Left lung (tissue), 10 donors: ENCODE results near the gene TTC34. TPM values are rescaled to one million over a fixed set of nuclear protein-coding genes. Genes with fewer than 3 reads are reported as not detected.
"Not testable (repeated sequence)": the region's sequence is repeated elsewhere in the genome, so short reads cannot be mapped to it uniquely, and the experiment has no call there.

Source experiments
- ATAC-seq: fragments of 200-7000 bp; cut with Tn5 transposase; one replicate; pipeline ENCODE4 v1.9.1; 2020; ENCODE audit warnings: moderate library complexity
- DNase-seq, 4 donors: peaks; one replicate each; pipeline ENCODE4 v3.0.0-alpha.2; 2013 to 2020
- H3K27ac ChIP-seq, 2 donors: fragments of 200-600 bp; sonication (generic) in 1 of 2; one replicate each; pipeline versions ENCODE4 v1.5.0 to v1.8.0; 2020 to 2021
- H3K27me3 ChIP-seq, 2 donors: fragments of 200-600 bp; sonication (generic) in 1 of 2; one replicate each; pipeline versions ENCODE4 v1.5.0 to v1.8.0; 2020 to 2021
- H3K36me3 ChIP-seq, 2 donors: fragments of 200-600 bp; sonication (generic) in 1 of 2; one replicate each; pipeline versions ENCODE4 v1.5.0 to v1.8.0; 2020 to 2021
- H3K4me1 ChIP-seq, 2 donors: fragments of 200-600 bp; one replicate each; pipeline ENCODE4 v1.8.0; 2021
- H3K4me3 ChIP-seq, 2 donors: fragments of 200-600 bp; sonication (generic) in 1 of 2; one replicate each; pipeline versions ENCODE4 v1.5.0 to v1.8.0; 2020 to 2021; ENCODE audit warnings: mild to moderate bottlenecking in 1 of 2
- H3K9me3 ChIP-seq, 2 donors: fragments of 200-600 bp; sonication (generic) in 1 of 2; one replicate each; pipeline versions ENCODE4 v1.5.0 to v1.8.0; 2020 to 2021
- CTCF ChIP-seq, 2 donors: fragments of 200-600 bp; sonication (generic) in 1 of 2; IDR thresholded peaks; one replicate each; pipeline versions ENCODE4 v1.5.0 to v1.8.0; 2021; ENCODE audit warnings: antibody characterized with exemption in 2 of 2
- intact Hi-C, 2 donors: fragments of 100-400 bp; cut with DNase I; formaldehyde crosslinking; loops; one replicate each; pipeline versions ENCODE4 v1.11.2 to v1.14.2; 2022
- polyA plus RNA-seq, 6 donors: library from polyadenylated mRNA; unstranded; fragments of 120-200 nt; gene quantifications; one replicate each; pipeline ENCODE4 v1.2.1, GENCODE V29; 2013; ENCODE audit not compliant: insufficient read length in 6 of 6
- total RNA-seq, 2 donors: library from RNA; stranded (reverse); fragmentation: NEBNext Ultra II Directional; extraction: Animal tissue kit (Norgen Biotek cat#: 25700); gene quantifications; one replicate each; pipeline ENCODE4 v1.2.1, GENCODE V29; 2021
- donor health status: DM: no; HTN: yes; CAD: no.
- donor health status: DM: no; HTN: no; CAD: no.

Gene TTC34
- total and polyA plus RNA-seq, 8 donors: 0.44 to 1.2 (median 0.69) TPM

GRCh38 chr1:2781627-2782026, 19.9 kb downstream of the TTC34 start:
- intact Hi-C loops: no loop called here
- no peak overlapping the region for H3K27ac ChIP-seq
- DNase-seq: no peak

GRCh38 chr1:2778220-2778592, 23.3 kb downstream of the TTC34 start:
- no peak overlapping the region for H3K27ac ChIP-seq
- H3K9me3 ChIP-seq: peaks cover 0 to 23% of the 10 kb centered on the region in 2 donors
- peak in 2 of 4 donors; percentile 42 to 52 for DNase-seq
- ATAC-seq: no peak
- intact Hi-C loops: no loop called here
- H3K36me3 ChIP-seq: no peaks in the 10 kb centered on the region
- H3K4me3 ChIP-seq: no peak overlapping the region
- peaks cover 0 to 35% of the 10 kb centered on the region in 2 donors for H3K27me3 ChIP-seq
- TF ChIP-seq CTCF (IDR thresholded peaks at IDR 0.05): no peak
- no peaks in the 10 kb centered on the region for H3K4me1 ChIP-seq

More at GRCh38 chr1:2781627-2782026, 19.9 kb downstream of the TTC34 start:
- Histone ChIP-seq H3K4me3 (no peak overlapping the region), H3K4me1 (no peaks in the 10 kb centered on the region), H3K9me3 (peaks cover 0 to 23% of the 10 kb centered on the region in 2 donors), H3K27me3 (peaks cover 0 to 55% of the 10 kb centered on the region in 2 donors), H3K36me3 (no peaks in the 10 kb centered on the region)
- TF ChIP-seq CTCF (IDR thresholded peaks at IDR 0.05): no peak
- no peak for ATAC-seq

- intact Hi-C loops: no loop called here
- DNase-seq (peak in 1 of 4 donors; percentile 53), ATAC-seq (no peak)
- no peak for TF ChIP-seq CTCF (IDR thresholded peaks at IDR 0.05)
- Histone ChIP-seq H3K36me3 (no peaks in the 10 kb centered on the region), H3K9me3 (peaks cover 0 to 19% of the 10 kb centered on the region in 2 donors), H3K27me3 (peaks cover 0 to 35% of the 10 kb centered on the region in 2 donors), H3K4me1 (no peaks in the 10 kb centered on the region), H3K27ac (no peak overlapping the region), H3K4me3 (no peak overlapping the region)
These were observed 23.9 kb downstream of the TTC34 start for GRCh38 chr1:2777424-2778219.

- intact Hi-C loops, H3K4me3 ChIP-seq, H3K4me1 ChIP-seq, H3K27ac ChIP-seq, ATAC-seq, H3K9me3 ChIP-seq, H3K36me3 ChIP-seq: not testable (repeated sequence)
- DNase-seq: peak in 1 of 4 donors; percentile 26
- H3K27me3 ChIP-seq: peaks cover 0 to 35% of the 10 kb centered on the region in 2 donors
These were observed 26.2 kb downstream of the TTC34 start for GRCh38 chr1:2775333-2775732.

- ATAC-seq, H3K36me3 ChIP-seq, H3K4me1 ChIP-seq, DNase-seq, H3K27ac ChIP-seq, intact Hi-C loops, H3K9me3 ChIP-seq, H3K4me3 ChIP-seq, H3K27me3 ChIP-seq: not testable (repeated sequence)
These were observed 33.4 kb downstream of the TTC34 start for GRCh38 chr1:2768052-2768451.

- H3K4me3 ChIP-seq, H3K4me1 ChIP-seq, H3K27me3 ChIP-seq, H3K36me3 ChIP-seq, intact Hi-C loops, H3K9me3 ChIP-seq, H3K27ac ChIP-seq, ATAC-seq: not testable (repeated sequence)
- peak in 1 of 4 donors; percentile 68 for DNase-seq
These were observed 42.1 kb downstream of the TTC34 start for GRCh38 chr1:2759433-2759832.

- H3K36me3 ChIP-seq, H3K4me1 ChIP-seq, H3K9me3 ChIP-seq, ATAC-seq, intact Hi-C loops, H3K4me3 ChIP-seq, H3K27ac ChIP-seq, H3K27me3 ChIP-seq: not testable (repeated sequence)
- peak in 1 of 4 donors; percentile 38 for DNase-seq
These were observed 44.0 kb downstream of the TTC34 start for GRCh38 chr1:2757519-2757918.

- DNase-seq: peak in 1 of 4 donors; percentile 31
- intact Hi-C loops, H3K4me3 ChIP-seq, H3K4me1 ChIP-seq, ATAC-seq, H3K36me3 ChIP-seq, H3K27ac ChIP-seq, H3K27me3 ChIP-seq, H3K9me3 ChIP-seq: not testable (repeated sequence)
These were observed 46.1 kb downstream of the TTC34 start for GRCh38 chr1:2755426-2755825.

- H3K36me3 ChIP-seq, ATAC-seq, H3K4me1 ChIP-seq, H3K4me3 ChIP-seq, H3K27me3 ChIP-seq, DNase-seq, H3K27ac ChIP-seq, H3K9me3 ChIP-seq, intact Hi-C loops: not testable (repeated sequence)
These were observed 46.9 kb downstream of the TTC34 start for GRCh38 chr1:2754597-2754996.

- H3K27me3 ChIP-seq, intact Hi-C loops, H3K4me3 ChIP-seq, H3K27ac ChIP-seq, H3K9me3 ChIP-seq, H3K4me1 ChIP-seq, ATAC-seq, H3K36me3 ChIP-seq: not testable (repeated sequence)
- DNase-seq: peak in 1 of 4 donors; percentile 14
These were observed 49.0 kb downstream of the TTC34 start for GRCh38 chr1:2752503-2752902.
